Cardiac fibroblast (primary cell): ENCODE results near the gene MMP27.

ENCODE experiments used
- DNase-seq, 2 donors: peaks; one replicate each; pipeline versions ENCODE4 v3.0.0 to v3.0.0-alpha.2; 2010; ENCODE audit warnings: low read depth in 2 of 2
- H3K4me3 ChIP-seq, 2 donors: replicated peaks in 1 of 2; 1 replicate in 1 of 2; 2 replicates in 1 of 2; pipeline ENCODE4 v1.5.1; 2011; ENCODE audit warnings: low read depth in 2 of 2, low read length in 2 of 2, mild to moderate bottlenecking in 2 of 2, moderate library complexity in 1 of 2
- CTCF ChIP-seq: IDR thresholded peaks from one replicate; pipeline ENCODE4 v1.5.1; 2011; ENCODE audit warnings: low read depth, mild to moderate bottlenecking, low read length, inconsistent platforms

MMP27 gene

GRCh38 chr11:102716527-102716926, 11.0 kb upstream of the MMP27 start:
- H3K4me3 ChIP-seq: no peak overlapping the region
- TF ChIP-seq CTCF: no peak
- no peak for DNase-seq

- H3K4me3 ChIP-seq: no peak overlapping the region
- no peak for TF ChIP-seq CTCF
- no peak for DNase-seq
Observed at GRCh38 chr11:102712137-102712536, 6.6 kb upstream of the MMP27 start.

- TF ChIP-seq CTCF: no peak
- H3K4me3 ChIP-seq: no peak overlapping the region
- DNase-seq: no peak
Observed at GRCh38 chr11:102709201-102709945, 3.8 kb upstream of the MMP27 start.

GRCh38 chr11:102708654-102709053, 3.1 kb upstream of the MMP27 start:
- no peak overlapping the region for H3K4me3 ChIP-seq
- no peak for TF ChIP-seq CTCF
- DNase-seq: no peak

- no peak for DNase-seq
- TF ChIP-seq CTCF: no peak
- no peak overlapping the region for H3K4me3 ChIP-seq
Observed at GRCh38 chr11:102704841-102705240, 728 bp downstream of the MMP27 start.

- TF ChIP-seq CTCF: no peak
- no peak for DNase-seq
- no peak overlapping the region for H3K4me3 ChIP-seq
Observed at GRCh38 chr11:102703826-102704493, 1.6 kb downstream of the MMP27 start.

GRCh38 chr11:102695201-102695600, 10.4 kb downstream of the MMP27 start:
- no peak for TF ChIP-seq CTCF
- no peak for DNase-seq
- H3K4me3 ChIP-seq: no peak overlapping the region
